Neural cell (in vitro differentiated cells): Measurements from ENCODE around the gene SERPINI2. TPM values are rescaled to one million over a fixed set of nuclear protein-coding genes. Genes with fewer than 3 reads are reported as not detected.

Source experiments
- H2AFZ ChIP-seq: fragments of 200-600, 300-800 bp; sonication (generic), shearing (Covaris generic); 2 replicates; pipeline ENCODE4 v1.6.0; 2014; ENCODE audit warnings: low read depth, mild to moderate bottlenecking, antibody characterized with exemption, low read length, moderate library complexity
- H3F3A ChIP-seq: fragments of 200-600 bp; shearing (Covaris generic); 2 replicates; pipeline ENCODE4 v1.6.1; 2016; ENCODE audit warnings: mild to moderate bottlenecking, moderate library complexity, mixed read lengths, antibody characterized with exemption, low read length; ENCODE audit not compliant: insufficient read depth, poor library complexity, severe bottlenecking
- H3K27ac ChIP-seq: fragments of 200-600, 300-800 bp; sonication (generic), shearing (Covaris generic); 2 replicates; pipeline ENCODE4 v1.5.1; 2014; ENCODE audit warnings: mild to moderate bottlenecking, low read length, moderate library complexity
- H3K27me3 ChIP-seq: fragments of 300-800, 200-600 bp; sonication (generic), shearing (Covaris generic); 2 replicates; pipeline ENCODE4 v1.6.0; 2014; ENCODE audit warnings: mild to moderate bottlenecking, low read depth, low read length, moderate library complexity; ENCODE audit not compliant: insufficient read depth
- H3K36me3 ChIP-seq: fragments of 300-800, 200-600 bp; sonication (generic), shearing (Covaris generic); 2 replicates; pipeline ENCODE4 v1.5.1; 2014; ENCODE audit warnings: mild to moderate bottlenecking, antibody characterized with exemption, low read length, moderate library complexity; ENCODE audit not compliant: insufficient read depth
- H3K4me2 ChIP-seq: fragments of 300-800, 200-600 bp; sonication (generic), shearing (Covaris generic); 2 replicates; pipeline ENCODE4 v1.6.0; 2014; ENCODE audit warnings: mild to moderate bottlenecking, low read length
- H3K4me3 ChIP-seq: fragments of 300-800, 200-600 bp; sonication (generic), shearing (Covaris generic); 2 replicates; pipeline ENCODE4 v1.5.1; 2014; ENCODE audit warnings: mild to moderate bottlenecking, low read length, moderate library complexity
- H3K79me2 ChIP-seq: fragments of 200-600 bp; shearing (Covaris generic); replicated peaks from 2 replicates; pipeline ENCODE4 v1.6.0; 2014; ENCODE audit warnings: mild to moderate bottlenecking, low read length, moderate library complexity; ENCODE audit not compliant: insufficient read depth
- H3K9ac ChIP-seq: fragments of 300-800, 200-600 bp; sonication (generic), shearing (Covaris generic); 2 replicates; pipeline ENCODE4 v1.6.1; 2016; ENCODE audit warnings: mild to moderate bottlenecking, low read length, mixed read lengths
- H3K9me2 ChIP-seq: fragments of 200-600 bp; shearing (Covaris generic); 2 replicates; pipeline ENCODE4 v1.6.1; 2016; ENCODE audit warnings: mild to moderate bottlenecking, low read length, mixed read lengths; ENCODE audit not compliant: insufficient read depth
- H3K9me3 ChIP-seq: fragments of 200-600, 300-800 bp; sonication (generic), shearing (Covaris generic); 2 replicates; pipeline ENCODE4 v1.6.1; 2016; ENCODE audit warnings: mild to moderate bottlenecking, mixed run types, low read length, moderate library complexity, mixed read lengths
- H4K20me1 ChIP-seq: fragments of 200-600 bp; shearing (Covaris generic); 2 replicates; pipeline ENCODE4 v1.6.1; 2016; ENCODE audit warnings: mild to moderate bottlenecking, mixed run types; ENCODE audit not compliant: insufficient read depth
- EP300 ChIP-seq: fragments of 450-650 bp; conservative IDR thresholded peaks from 2 replicates; pipeline ENCODE4 v1.6.1; 2014; ENCODE audit warnings: antibody characterized with exemption, mild to moderate bottlenecking, moderate library complexity; ENCODE audit not compliant: poor library complexity, severe bottlenecking
- EZH2 ChIP-seq: fragments of 200-600, 300-800 bp; shearing (Covaris generic), sonication (generic); IDR thresholded peaks from 2 replicates; pipeline ENCODE4 v1.6.1; 2014; ENCODE audit warnings: antibody characterized with exemption, low read length, borderline replicate concordance, mild to moderate bottlenecking; ENCODE audit not compliant: insufficient read depth, poor library complexity, severe bottlenecking
- MXI1 ChIP-seq: fragments of 450-650 bp; conservative IDR thresholded peaks from 2 replicates; pipeline ENCODE4 v1.6.1; 2014; ENCODE audit warnings: antibody characterized with exemption, mild to moderate bottlenecking; ENCODE audit not compliant: poor library complexity, severe bottlenecking
- POLR2AphosphoS5 ChIP-seq: IDR thresholded peaks from 2 replicates; pipeline ENCODE4 v1.6.1; 2012
- RAD21 ChIP-seq: fragments of 450-650 bp; conservative IDR thresholded peaks from 2 replicates; pipeline ENCODE4 v1.6.1; 2014; ENCODE audit warnings: antibody characterized with exemption, mild to moderate bottlenecking, moderate library complexity
- SMC3 ChIP-seq: fragments of 450-650 bp; conservative IDR thresholded peaks from 2 replicates; pipeline ENCODE4 v1.6.1; 2014; ENCODE audit warnings: antibody characterized with exemption, mild to moderate bottlenecking, moderate library complexity; ENCODE audit not compliant: poor library complexity
- TAF1 ChIP-seq: IDR thresholded peaks from 2 replicates; pipeline ENCODE4 v1.6.1; 2012; ENCODE audit warnings: low read depth
- polyA plus RNA-seq: library from polyadenylated mRNA; depleted of rRNA; stranded (reverse); fragments of >200 nt; gene quantifications from 2 replicates; pipeline ENCODE4 v1.2.3, GENCODE V29; 2014
- TF ChIP-seq, protein P1 (sequence below): fragments of 450-650 bp; IDR thresholded peaks from 2 replicates; pipeline ENCODE4 v1.5.1; 2014; ENCODE audit warnings: antibody characterized with exemption, mild to moderate bottlenecking, moderate library complexity; ENCODE audit not compliant: poor library complexity, severe bottlenecking
- TF ChIP-seq, protein P2 (sequence below): IDR thresholded peaks from 2 replicates; pipeline ENCODE4 v1.6.1; 2012; ENCODE audit warnings: borderline replicate concordance

The SERPINI2 gene
- polyA plus RNA-seq, 1 donor from 2014 or later = 1.7 TPM

DNA sequence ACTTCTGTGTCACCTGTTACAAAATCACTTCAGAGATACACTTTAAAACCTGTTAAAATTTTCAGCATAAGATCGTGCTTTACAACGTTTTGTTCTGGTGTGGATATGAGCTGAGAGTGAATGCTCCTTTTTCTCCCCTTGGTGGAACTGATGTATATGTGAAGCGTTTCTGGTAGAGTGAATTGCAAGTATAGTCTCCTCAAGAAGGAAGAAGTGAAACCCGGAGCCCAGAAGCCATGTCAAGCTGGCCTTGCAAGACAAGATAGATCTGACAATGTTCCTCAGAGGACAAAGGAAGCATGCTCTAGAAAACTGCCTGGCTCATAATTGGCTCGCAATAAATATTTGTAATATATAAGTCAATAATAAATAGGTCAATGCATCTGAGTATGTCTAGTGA lies 23.6 kb downstream of the SERPINI2 start:
- H3K27me3 ChIP-seq = no peaks in the 10 kb centered on the region
- TF ChIP-seq EP300 = no peak
- TF ChIP-seq POLR2AphosphoS5 = no peak
- TF ChIP-seq SMC3 = no peak
- TF ChIP-seq MXI1 = no peak
- TF ChIP-seq, protein P1, sequence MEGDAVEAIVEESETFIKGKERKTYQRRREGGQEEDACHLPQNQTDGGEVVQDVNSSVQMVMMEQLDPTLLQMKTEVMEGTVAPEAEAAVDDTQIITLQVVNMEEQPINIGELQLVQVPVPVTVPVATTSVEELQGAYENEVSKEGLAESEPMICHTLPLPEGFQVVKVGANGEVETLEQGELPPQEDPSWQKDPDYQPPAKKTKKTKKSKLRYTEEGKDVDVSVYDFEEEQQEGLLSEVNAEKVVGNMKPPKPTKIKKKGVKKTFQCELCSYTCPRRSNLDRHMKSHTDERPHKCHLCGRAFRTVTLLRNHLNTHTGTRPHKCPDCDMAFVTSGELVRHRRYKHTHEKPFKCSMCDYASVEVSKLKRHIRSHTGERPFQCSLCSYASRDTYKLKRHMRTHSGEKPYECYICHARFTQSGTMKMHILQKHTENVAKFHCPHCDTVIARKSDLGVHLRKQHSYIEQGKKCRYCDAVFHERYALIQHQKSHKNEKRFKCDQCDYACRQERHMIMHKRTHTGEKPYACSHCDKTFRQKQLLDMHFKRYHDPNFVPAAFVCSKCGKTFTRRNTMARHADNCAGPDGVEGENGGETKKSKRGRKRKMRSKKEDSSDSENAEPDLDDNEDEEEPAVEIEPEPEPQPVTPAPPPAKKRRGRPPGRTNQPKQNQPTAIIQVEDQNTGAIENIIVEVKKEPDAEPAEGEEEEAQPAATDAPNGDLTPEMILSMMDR = no peak
- TF ChIP-seq EZH2 = no peak
- TF ChIP-seq TAF1 = no peak
- no peak for TF ChIP-seq RAD21
- TF ChIP-seq, protein P2, sequence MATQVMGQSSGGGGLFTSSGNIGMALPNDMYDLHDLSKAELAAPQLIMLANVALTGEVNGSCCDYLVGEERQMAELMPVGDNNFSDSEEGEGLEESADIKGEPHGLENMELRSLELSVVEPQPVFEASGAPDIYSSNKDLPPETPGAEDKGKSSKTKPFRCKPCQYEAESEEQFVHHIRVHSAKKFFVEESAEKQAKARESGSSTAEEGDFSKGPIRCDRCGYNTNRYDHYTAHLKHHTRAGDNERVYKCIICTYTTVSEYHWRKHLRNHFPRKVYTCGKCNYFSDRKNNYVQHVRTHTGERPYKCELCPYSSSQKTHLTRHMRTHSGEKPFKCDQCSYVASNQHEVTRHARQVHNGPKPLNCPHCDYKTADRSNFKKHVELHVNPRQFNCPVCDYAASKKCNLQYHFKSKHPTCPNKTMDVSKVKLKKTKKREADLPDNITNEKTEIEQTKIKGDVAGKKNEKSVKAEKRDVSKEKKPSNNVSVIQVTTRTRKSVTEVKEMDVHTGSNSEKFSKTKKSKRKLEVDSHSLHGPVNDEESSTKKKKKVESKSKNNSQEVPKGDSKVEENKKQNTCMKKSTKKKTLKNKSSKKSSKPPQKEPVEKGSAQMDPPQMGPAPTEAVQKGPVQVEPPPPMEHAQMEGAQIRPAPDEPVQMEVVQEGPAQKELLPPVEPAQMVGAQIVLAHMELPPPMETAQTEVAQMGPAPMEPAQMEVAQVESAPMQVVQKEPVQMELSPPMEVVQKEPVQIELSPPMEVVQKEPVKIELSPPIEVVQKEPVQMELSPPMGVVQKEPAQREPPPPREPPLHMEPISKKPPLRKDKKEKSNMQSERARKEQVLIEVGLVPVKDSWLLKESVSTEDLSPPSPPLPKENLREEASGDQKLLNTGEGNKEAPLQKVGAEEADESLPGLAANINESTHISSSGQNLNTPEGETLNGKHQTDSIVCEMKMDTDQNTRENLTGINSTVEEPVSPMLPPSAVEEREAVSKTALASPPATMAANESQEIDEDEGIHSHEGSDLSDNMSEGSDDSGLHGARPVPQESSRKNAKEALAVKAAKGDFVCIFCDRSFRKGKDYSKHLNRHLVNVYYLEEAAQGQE = no peak
- no peak overlapping the region for H3K9ac ChIP-seq
- no peaks in the 10 kb centered on the region for H3K36me3 ChIP-seq
- H3K27ac ChIP-seq = no peak overlapping the region
- H3K79me2 ChIP-seq = no peaks in the 10 kb centered on the region
- no peak overlapping the region for H3K4me3 ChIP-seq
- no peaks in the 10 kb centered on the region for H3K9me3 ChIP-seq
- H4K20me1 ChIP-seq = no peaks in the 10 kb centered on the region
- H2AFZ ChIP-seq = no peak overlapping the region
- H3K4me2 ChIP-seq = no peak overlapping the region
- no peaks in the 10 kb centered on the region for H3K9me2 ChIP-seq
- H3F3A ChIP-seq = no peaks in the 10 kb centered on the region

DNA sequence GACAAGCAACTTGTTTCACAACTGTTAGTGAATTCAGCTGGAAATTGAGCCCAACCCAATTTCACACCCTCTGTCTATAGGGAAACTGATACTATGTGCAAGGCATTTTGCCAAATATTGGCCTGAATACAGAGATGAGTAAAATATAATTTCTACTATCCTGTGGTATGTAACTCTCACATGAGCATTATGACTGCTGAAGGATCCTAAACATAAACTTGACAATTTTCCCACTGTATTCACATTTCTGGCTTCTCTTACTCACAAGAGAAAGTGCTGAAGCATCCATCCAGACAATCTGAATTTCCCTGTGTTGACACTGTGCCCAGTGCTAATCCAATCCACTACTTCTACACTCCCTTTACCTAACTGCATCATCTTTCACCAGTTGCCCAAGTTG lies 28.4 kb downstream of the SERPINI2 start:
- H3K9me2 ChIP-seq = no peaks in the 10 kb centered on the region
- H3K4me2 ChIP-seq = no peak overlapping the region
- no peak overlapping the region for H3K9ac ChIP-seq
- no peak for TF ChIP-seq EZH2
- TF ChIP-seq RAD21 = no peak
- TF ChIP-seq, protein P2 = no peak
- H2AFZ ChIP-seq = no peak overlapping the region
- H4K20me1 ChIP-seq = no peaks in the 10 kb centered on the region
- no peaks in the 10 kb centered on the region for H3K36me3 ChIP-seq
- H3K4me3 ChIP-seq = no peak overlapping the region
- H3K79me2 ChIP-seq = no peaks in the 10 kb centered on the region
- no peak overlapping the region for H3K27ac ChIP-seq
- H3K9me3 ChIP-seq = no peaks in the 10 kb centered on the region
- no peaks in the 10 kb centered on the region for H3K27me3 ChIP-seq
- no peaks in the 10 kb centered on the region for H3F3A ChIP-seq
